Prostate gland (tissue), 2 donors: ENCODE data around the gene DIP2B.

Experiments
- CTCF ChIP-seq, 4 experiments: fragments of 200-600 bp in 2 of 4; fragments of 450-650 bp in 2 of 4; sonication (generic) in 2 of 4; IDR thresholded peaks; 1 replicate in 3 of 4; 2 replicates in 1 of 4; pipeline ENCODE4 v1.5.1; 2016 to 2019; ENCODE audit warnings: antibody characterized with exemption in 4 of 4, mild to moderate bottlenecking in 2 of 4, moderate library complexity in 2 of 4
- POLR2AphosphoS5 ChIP-seq: sonication (generic); formaldehyde crosslinking; IDR thresholded peaks from one replicate; pipeline ENCODE4 v1.6.1; 2017; ENCODE audit warnings: antibody characterized with exemption

DNA sequence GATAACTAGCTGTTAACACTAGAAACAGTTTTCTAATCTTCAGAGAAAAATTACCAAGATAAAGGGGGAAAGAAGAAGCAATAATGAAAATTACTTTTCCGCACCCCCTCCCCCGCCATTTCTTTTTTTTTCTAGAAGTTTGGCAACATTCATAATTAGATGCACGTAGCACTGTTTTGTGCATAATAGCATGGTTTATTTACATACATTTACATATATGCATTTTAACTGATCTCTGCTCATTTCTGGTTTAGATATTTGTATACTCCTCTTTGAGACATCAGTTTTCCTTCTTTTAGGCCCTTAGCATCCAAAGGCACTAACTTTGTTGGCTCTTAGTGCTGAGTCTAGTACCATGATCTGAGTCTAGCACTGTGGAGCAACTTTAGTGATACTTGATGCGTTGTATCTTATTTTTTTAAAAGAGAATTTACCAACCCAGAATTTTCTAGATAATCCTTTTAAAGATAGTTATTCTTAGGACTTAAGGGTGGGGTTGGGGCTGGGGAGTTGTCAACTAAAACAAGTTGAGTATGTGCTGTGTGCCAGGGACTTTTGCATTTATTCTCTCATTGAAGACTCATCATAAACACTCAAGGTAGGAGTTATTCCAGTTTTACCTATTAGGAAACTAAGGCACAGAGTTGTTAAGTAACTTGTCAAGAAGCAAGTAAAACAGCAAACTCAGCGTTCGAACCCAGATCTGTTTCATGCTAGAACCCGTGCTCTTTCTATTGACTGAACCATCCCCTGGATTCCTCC, 110.5 kb downstream of the DIP2B start:
- TF ChIP-seq CTCF (IDR thresholded peaks at IDR 0.05) (no peak), POLR2AphosphoS5 (no peak)
